HG03095 (cell line): Measurements from ENCODE around the gene APOL1.
"Not testable (repeated sequence)": the region's sequence is repeated elsewhere in the genome, so short reads cannot be mapped to it uniquely, and the experiment has no call there.

Source experiments
- ATAC-seq: cut with Tn5 transposase; IDR thresholded peaks from one replicate; pipeline ENCODE4 v1.9.1; 2021; ENCODE audit warnings: moderate library complexity; ENCODE audit not compliant: unreplicated experiment

Gene APOL1, protein sequence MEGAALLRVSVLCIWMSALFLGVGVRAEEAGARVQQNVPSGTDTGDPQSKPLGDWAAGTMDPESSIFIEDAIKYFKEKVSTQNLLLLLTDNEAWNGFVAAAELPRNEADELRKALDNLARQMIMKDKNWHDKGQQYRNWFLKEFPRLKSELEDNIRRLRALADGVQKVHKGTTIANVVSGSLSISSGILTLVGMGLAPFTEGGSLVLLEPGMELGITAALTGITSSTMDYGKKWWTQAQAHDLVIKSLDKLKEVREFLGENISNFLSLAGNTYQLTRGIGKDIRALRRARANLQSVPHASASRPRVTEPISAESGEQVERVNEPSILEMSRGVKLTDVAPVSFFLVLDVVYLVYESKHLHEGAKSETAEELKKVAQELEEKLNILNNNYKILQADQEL

DNA sequence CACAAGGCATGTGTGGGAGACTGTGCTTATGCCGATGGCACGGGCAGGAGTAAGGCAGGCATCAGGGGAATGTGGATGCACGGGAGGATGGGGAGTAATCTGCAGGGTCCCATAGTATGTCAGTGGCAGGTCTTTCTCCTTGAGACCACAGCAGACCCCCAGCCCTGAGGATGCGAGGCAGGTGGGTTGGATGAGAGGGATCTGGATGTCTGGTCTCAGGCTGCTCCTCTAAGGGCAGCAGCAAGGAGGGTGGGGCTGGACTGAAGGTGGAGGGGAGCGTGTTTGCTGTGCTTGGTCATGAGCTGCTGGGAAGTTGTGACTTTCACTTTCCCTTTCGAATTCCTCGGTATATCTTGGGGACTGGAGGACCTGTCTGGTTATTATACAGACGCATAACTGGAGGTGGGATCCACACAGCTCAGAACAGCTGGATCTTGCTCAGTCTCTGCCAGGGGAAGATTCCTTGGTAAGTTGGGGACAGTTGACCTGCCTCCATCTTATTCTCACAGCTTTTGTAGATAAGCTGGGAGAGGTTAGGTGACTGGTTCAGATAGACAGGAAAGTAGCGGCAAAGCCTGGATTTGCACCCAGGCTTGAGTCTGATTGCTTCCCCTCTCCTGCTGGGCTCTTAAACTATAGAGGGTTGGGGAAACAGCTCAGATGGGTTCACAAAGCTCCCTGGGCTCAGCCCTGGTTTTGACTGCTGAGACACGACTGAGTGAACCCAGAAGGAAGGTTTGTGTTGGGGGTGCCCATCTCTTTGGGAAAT lies at the start of gene APOL1:
APOL1 (plus strand) TSS at position 380 of the 769 bp plus-strand sequence. CDS start 1,823 bp downstream, outside the sequence.
- ATAC-seq = no peak

DNA sequence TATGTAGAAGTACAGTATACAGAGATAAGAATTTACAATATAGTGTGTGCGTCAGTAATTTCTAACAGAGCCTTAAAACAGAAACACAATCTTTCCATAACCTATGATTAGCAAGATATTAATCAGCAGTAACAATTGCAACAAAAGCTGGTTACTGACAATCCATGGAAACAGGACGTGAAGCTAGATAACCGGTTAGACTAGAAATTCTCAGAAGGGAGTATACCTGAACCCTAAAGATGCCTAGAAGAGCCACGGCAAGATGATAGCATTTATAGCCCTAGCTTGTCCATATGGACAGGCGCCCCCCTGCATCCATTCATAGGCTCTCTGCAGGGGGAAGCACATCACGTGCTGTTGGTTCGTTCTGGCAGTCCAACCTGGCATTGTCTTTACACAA lies 49.5 kb upstream of the APOL1 start:
- ATAC-seq = not testable (repeated sequence)

DNA sequence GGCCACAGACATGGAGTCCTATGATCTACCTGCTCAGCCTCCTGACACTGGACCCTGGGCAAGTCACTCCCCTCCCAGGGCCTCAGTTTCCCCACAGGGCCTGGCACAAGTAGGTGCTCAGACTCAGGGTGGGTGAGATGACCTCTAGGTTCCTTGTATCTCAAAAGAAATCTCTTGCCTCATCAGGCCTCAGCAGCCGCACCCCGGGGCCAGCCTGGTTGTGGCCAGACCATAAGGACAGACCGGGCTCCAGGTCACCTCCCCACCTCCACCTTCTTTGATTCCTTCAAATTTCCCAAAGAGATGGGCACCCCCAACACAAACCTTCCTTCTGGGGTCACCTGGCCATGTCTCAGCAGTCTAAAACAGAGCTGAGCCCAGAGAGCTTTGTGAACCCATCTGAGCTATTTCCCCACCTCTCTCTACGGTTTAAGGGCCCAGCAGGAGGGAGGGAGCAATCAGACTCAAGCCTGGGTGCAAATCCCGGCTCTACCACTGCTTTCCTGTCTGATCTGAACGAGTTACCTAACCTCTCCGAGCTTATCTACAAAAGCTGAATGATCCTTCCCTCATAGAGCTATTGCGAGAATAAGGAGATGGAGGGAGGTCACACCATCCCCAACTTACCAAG lies 48.8 kb upstream of the APOL1 start:
- ATAC-seq = no peak

DNA sequence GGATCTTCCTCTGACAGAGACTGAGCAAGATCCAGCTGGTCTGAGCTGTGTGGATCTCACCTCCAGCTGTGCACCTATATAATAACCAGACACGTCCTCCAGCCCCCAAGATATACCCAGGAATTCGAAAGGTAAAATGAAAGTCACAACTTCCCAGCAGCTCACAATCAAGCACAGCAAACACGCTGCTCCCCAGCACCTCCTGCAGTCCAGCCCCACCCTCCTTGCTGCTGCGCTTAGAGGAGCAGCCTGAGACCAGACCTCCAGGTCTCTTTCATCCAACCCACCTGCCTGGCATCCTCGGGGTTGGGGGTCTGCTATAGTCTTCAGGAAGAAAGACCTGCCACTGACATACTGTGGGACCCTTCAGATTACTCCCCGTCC lies 48.3 kb upstream of the APOL1 start:
- ATAC-seq = no peak

DNA sequence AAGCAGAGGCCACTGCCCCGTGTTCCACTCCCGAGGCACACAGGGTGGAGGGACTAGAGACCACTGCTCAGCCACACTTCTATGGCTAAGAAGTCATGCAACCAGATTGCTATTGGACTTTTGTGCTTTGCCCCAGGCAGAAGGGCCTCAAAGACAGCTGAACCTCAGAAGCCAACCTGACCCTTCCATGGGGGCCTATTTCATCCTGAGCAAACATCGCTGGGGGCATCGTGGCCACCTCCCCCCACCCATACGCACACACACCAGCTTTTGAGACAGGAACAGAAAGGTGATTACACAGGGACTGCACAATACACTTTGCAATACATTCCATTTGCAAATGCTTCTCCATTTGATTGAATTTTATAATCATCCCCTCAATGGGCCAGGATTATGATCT lies 47.4 kb upstream of the APOL1 start:
- ATAC-seq = not testable (repeated sequence)

DNA sequence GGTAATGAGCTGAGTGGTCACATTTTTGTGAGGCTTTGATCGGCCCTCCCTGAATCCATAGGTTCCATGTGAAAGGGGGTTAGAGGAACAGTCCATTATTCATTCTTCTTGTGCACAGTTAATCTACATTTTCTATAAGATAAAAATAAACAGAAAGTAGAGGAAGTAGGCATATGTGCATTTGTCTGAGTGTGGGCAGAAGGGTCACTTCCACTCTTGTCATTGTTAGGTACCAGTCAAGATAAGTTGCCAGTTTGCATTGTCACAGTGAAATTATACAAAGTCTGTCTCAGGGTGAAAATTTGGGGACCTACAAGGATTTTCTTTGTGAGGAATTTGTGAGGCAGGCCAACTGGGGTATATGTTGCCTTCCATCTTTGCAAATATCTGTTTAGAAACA lies 46.7 kb upstream of the APOL1 start:
- ATAC-seq = no peak

DNA sequence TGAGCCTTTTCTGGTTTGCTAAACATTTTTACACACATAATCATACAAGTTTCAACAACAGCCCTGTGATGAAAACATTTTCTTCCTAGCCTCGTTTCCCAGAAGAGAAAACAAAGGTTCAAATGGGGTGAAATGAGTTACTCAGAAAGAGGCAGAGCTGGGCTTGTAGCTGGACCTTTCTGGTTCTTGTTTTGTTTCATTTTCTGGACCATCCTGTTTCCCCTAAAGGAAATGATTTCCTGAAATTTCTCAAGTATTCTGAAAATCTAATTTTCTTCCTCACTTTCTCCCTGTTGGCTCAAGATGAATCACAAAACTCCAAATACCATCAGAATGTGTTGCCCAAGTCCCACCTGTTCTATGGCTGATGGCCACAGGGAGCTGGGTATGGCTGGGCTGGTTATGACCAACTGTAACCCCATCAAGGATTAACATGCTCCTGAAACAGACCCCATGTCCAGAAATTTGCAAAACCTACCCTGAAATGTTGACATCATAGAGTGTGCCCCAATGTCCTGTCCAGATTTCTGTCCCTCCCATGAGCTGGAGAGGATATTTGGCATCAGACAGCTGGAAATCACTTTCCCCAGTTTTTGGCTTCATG lies 44.7 kb upstream of the APOL1 start:
- ATAC-seq = no peak

DNA sequence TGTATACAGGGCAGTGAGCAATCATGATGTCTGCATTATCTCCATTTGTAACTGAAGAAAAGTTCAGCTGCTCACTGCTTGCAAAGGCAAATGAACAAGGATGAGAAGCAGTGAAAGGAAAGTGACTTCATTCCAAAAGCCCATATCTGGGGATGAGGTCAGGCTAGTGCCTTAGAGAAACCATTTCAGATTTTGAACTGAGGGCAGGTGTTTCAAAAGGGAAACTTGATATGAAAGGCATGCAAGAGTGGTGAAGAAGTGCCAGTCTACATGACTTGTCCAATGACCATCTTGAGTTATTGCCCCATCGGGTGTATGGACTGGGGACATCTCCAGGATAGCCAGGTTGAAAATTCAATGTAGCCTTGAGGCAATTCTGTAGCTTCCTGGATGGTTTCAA lies 44.0 kb upstream of the APOL1 start:
- ATAC-seq = no peak

DNA sequence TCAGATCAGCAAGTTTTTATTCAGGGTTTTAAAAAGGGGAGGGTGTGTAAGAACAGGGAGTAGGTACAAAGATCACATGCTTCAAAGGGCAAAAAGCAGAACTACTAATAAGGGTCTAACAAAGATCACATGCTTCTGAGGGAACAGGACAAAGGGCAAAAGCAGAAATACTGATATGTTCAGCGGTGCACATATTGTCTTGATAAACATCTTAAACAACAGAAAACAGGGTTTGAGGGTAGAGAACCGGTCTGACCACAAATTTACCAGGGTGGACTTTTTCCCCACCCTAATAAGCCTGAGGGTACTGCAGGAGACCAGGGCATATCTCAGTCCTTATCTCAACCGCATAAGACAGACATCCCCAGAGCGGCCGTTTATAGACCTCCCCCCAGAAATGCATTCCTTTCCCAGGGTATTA lies 43.4 kb upstream of the APOL1 start:
- not testable (repeated sequence) for ATAC-seq

DNA sequence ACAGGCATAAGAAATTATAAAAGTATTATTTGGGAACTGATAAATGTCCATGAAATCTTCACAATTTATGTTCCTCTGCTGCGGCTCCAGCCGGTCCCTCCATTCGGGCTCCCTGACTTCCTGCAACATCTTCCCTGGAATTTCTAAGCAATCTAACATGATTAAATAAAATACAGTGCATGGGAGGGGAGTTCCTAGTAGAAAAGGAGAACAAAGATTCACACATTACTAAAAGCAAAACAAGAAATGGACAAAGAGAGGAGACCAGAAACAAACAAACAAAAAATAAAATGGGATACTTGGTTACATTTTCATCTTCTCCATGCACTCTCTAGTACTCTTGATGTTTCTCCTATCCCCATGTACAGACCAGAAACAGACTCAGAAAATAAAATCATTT lies 42.7 kb upstream of the APOL1 start:
- no peak for ATAC-seq

DNA sequence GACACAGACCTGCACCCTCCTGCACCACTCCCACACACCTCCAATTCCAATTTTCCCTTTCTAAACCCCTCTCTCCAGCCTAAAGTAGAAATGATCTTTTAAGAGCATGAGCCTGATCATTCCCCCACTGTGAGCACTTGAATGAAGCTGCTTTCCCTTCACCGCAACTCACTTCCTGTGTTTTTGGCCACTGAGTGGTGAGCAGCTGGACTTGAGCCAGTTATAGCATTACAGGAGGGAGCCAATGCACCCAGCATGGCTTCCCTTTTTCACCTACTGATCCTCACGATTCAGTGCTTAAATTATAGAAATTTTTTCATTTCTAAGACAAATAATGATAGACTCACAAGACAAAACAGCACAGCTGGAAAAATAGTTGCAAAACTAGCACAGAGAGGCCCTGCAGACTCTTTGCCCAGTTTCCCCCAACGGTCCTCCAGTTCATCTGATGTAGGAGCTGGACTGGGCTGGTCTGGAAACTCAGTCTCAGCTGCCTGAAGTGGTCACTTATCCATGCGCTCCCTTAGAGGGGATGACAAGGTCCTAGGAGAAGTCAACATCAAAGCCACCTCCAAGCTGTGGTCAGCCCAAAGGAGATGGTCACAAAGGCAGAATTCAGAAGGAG lies 41.6 kb upstream of the APOL1 start:
- no peak for ATAC-seq

DNA sequence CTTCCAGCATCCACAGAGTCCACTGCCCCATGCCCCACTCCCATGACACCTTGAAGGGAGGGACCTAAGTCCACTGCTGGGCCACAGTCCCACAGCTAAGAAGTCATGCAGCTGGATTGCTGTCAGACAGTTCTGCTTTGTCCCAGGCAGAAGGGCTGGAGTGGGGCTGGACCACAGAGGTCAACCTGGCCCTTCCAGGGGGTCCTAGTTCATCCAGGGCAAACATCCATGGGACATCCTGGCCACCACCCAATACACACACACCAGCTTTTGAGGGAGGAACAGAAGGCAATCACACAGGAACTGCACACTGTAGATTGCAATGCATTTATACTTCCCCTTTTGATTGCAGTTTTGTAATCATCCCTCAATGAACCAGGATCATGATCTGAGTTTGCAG lies 40.0 kb upstream of the APOL1 start:
- no peak for ATAC-seq

DNA sequence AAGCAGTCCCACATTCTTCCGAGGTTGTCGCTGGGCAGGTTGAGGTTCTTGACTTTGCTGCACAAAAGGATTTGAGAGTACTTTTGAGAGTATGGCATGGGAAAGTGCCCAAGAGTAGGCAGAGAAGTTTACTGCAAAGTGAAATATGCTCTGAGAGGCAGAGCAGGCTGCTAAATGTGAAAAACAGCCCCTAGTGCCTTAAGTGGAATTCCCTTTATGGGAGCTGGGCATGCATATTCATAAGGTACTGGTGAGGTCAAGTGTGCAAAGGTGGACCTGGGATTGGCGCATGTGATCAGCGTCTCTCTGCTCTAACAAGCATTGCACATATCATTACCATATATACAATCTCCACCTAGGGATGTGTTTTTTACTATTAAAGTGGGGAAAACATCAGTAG lies 39.3 kb upstream of the APOL1 start:
- no peak for ATAC-seq

DNA sequence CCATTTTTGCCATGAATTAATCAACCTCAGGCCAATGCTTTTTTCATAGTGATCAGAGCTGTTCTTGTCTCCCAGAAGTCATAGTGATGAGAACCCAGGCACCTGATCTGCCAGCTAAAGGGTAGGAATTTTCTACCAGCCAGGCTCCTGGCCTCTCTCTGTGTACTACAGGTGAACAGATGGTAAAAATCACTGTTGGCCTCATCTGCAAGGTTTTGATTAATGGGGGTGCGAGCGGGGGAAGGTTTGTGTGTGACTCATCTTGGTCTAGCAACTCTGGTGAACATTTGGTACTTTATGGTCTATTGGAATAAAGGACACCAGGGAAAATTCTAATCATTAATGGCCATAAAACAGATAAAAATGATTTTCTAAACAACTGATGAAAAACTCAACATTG lies 37.0 kb upstream of the APOL1 start:
- no peak for ATAC-seq

DNA sequence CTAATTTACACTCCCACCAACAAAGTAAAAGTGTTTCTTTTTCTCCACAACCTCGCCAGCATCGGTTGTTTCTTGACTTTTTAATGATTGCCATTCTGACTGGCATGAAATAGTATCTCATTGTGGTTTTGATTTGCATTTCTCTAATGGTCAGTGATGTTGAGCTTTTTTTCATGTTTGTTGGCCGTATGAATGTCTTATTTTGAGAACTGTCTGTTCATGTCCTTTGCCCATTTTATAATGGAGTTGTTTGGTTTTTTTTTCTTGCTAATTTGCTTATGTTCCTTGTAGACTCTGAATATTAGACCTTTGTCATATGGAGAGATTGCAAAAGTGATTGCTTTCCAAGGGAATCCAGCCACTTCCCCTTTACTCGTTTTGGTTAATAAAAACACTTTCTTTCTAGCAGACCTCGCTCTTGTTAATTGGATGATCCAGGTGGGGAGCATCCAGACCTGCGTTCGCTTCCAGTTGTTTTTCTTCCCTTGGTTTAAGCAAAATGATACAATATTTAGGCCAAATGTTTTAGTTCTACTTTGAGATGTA lies 34.2 kb upstream of the APOL1 start:
- no peak for ATAC-seq

DNA sequence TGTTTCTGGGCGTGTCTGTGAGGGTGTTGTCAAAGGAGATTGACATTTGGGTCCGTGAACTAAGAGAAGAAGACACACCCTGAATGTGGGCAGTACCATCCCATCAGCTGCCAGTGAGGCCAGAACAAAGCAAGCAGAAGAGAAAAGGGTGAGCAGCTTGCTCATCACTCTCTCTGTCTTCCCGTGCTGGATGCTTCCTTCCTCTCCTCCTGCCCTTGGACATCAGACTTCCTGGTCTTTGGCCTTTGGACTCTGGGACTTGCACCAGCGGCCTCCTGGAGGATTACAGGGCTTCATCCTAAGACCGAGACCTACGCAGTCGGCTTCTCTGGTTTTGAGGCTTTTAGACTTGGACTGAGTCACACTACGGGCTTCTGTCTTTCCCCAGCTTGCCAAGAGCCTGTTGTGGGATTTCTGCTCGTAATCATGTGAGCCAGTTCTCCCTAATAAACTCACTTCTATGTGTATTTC lies 32.4 kb upstream of the APOL1 start:
- ATAC-seq = no peak

DNA sequence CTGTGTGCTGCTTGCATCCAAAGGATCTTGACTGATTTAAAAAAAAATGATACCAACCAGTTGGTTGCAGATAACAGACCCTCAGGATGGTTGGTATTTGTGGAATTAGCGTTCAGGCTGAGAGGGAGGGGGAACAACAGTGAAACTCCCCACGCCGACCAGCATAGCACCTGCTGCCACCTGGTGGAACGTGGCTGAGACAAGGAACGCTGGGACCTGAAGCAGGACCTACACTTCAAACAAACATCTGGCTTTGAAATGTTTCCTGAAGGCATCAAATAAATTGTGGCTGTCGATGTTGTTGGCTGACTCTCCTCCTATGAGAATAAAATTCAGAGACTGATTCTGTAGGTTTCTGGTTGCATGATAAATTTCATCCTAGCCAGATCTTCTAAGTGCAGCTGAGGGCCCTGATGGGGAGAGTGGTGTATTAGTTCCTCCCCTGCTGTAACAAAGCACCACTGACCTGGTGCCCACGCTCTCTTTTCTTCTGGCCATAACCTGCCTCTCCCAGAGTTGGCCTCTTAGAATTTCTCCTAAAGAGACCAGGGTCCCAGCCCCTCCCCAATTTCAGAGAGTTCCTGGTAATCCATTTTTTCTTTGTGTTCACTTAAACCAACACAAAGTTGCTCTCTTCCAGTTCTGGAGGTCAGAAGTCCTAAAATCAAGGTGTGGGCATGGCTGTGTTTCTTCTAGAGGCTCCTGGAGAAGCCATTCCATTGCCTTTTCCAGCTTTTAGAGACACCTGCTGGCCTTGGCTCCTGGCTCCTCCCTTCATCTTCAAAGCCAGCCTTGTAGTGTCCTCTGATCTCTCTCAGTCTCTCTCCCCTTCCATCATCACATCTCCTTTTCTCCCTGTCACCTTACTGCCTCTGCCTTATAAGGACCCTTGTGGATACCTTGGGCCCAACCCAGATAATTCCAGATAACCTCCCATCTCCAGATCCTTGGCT lies 30.9 kb upstream of the APOL1 start:
- no peak for ATAC-seq

DNA sequence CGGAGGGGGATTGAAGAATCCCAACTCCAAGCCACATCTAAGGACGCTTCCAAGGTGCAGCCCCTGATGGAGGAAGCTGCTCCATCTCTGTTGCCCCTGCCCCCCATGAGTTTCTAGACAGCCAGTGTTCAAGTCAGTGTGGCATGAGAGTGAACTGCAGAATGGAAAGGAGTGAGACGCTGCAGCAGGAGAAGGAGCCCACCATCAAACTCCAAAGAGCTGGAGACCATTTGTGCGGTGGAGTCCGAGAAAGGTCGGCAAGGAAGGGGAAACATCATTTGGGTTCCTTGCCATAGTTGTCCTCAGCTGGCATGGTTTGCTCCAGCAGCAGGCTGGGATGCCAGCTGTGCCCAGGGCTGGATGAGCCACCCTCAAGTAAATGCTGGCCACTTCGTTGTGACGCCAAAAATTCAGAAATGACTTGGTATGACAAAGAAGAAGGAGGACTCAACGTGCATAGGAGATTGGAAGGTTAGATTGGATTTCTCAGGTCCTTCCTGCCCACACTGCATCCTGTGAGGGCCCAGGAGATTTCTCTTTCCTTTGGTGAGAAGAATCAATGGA lies 30.0 kb upstream of the APOL1 start:
- no peak for ATAC-seq

DNA sequence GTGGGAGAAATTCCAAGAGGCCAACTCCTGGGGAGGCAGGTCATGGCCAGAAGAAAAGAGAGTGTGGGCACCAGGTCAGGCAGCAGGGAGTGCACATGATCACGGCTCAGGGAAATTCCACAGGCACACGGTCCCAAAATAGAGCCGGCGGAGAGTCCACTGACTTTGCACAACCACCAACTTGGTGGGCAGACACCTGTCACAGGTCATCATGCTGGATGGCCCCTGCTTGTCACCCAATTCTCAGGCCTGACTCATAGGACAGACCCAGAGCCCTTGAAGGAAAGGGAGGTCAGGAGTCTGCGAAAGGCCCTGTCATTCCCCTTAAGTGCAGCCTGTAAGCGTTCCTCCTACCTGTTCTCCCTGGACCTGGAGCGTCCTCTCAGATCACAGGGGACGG lies 29.4 kb upstream of the APOL1 start:
- no peak for ATAC-seq
